GM12872 (cell line): Measurements from ENCODE around the gene SRD5A3.

Experiments
- TF ChIP-seq, protein P1 (sequence below): IDR thresholded peaks from 3 replicates; pipeline ENCODE4 v1.5.1; 2011; ENCODE audit warnings: low read depth, mild to moderate bottlenecking, low read length, moderate library complexity; ENCODE audit not compliant: insufficient read depth

The SRD5A3 gene

GRCh38 chr4:55395529-55396307 lies 49.7 kb downstream of the SRD5A3 start, which contains the start of gene TMEM165:
Gene TMEM165 (plus strand): TSS chr4:55395957. CDS start chr4:55396190, 233 bp downstream.
- TF ChIP-seq, protein P1, sequence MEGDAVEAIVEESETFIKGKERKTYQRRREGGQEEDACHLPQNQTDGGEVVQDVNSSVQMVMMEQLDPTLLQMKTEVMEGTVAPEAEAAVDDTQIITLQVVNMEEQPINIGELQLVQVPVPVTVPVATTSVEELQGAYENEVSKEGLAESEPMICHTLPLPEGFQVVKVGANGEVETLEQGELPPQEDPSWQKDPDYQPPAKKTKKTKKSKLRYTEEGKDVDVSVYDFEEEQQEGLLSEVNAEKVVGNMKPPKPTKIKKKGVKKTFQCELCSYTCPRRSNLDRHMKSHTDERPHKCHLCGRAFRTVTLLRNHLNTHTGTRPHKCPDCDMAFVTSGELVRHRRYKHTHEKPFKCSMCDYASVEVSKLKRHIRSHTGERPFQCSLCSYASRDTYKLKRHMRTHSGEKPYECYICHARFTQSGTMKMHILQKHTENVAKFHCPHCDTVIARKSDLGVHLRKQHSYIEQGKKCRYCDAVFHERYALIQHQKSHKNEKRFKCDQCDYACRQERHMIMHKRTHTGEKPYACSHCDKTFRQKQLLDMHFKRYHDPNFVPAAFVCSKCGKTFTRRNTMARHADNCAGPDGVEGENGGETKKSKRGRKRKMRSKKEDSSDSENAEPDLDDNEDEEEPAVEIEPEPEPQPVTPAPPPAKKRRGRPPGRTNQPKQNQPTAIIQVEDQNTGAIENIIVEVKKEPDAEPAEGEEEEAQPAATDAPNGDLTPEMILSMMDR = no peak

- TF ChIP-seq, protein P1 = no peak
Measured at GRCh38 chr4:55396308-55397125, 50.5 kb downstream of the SRD5A3 start.

DNA sequence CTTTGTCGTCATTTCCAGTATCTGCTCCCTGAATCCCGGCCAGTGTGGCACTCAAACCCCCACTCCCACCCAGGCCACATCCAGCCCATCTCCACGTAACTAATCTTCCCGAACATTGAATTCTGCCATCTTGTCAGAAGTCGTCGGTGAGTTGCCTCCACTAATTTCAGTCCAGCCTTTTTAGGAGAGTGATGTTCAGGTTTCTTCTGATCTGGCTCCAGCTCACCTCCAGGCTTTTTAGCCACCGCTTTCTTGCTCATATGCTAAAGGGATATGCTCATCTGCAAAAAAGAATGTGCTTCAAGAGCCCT lies 51.0 kb downstream of the SRD5A3 start:
- TF ChIP-seq, protein P1 = no peak

DNA sequence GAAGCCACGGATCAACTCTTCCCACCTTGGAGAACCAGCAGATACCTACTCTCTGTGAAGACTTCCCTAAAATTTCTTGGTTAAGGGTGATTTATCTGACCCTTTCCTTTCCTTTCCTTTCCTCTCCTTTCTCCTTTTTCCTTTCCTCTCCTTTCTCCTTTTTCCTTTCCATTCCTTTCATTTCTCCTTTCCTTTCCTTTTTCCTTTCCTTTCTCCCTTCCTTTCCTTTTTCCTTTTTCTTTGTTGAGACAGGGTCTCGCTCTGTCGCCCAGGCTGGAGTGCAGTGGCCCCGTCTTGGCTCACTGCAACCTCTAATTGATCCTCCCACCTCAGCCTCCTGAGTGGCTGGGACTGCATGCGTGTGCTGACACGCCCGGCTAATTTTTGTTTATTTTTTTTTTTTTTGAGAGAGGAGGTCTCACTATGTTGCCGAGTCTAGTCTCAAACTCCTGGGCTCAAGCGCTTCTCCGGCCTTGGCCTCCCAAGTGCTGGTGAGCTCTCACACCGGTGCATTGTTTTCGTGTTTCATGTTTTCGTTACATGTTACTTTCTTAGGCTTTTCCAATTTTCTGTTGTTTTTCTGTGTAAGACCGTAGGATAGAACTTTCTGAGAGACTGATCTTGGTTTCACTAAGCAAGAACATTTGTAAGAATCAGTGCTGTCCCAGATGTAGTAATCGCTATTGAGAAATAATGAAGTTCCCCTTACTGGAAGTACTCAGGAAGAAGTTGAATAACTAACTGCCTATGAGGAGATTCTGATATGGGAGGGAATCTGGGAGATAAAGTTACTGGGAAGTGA lies 51.7 kb downstream of the SRD5A3 start:
- TF ChIP-seq, protein P1 = no peak

GRCh38 chr4:55398461-55398860 lies 52.4 kb downstream of the SRD5A3 start:
- TF ChIP-seq, protein P1 = no peak

GRCh38 chr4:55398966-55399365 lies 52.9 kb downstream of the SRD5A3 start:
- TF ChIP-seq, protein P1 = no peak

- TF ChIP-seq, protein P1 = no peak
Measured at GRCh38 chr4:55399581-55399980, 53.5 kb downstream of the SRD5A3 start.
